ENCODE results near the gene CBX1.
"Not testable (repeated sequence)": the region's sequence is repeated elsewhere in the genome, so short reads cannot be mapped to it uniquely, and the experiment has no call there.

CBX1 gene

GRCh38 chr17:48070195-48070594 lies 31.1 kb downstream of the CBX1 start:
- Histone ChIP-seq H4K20me1 (ENCODE audit: insufficient read depth, low read length) (no peaks in the 10 kb centered on the region), H2AFZ (ENCODE audit: low read length) (no peak overlapping the region), H3K27ac (ENCODE audit: low read length) (no peak overlapping the region), H3F3A (ENCODE audit: insufficient read depth, low read length) (0 out of 2 replicates have a peak, but pooled peaks cover 8% of the 10 kb centered on the region), H3K9me3 (replicated peaks; ENCODE audit: insufficient read depth, low read length) (no peaks in the 10 kb centered on the region), H3K9me2 (replicated peaks; ENCODE audit: insufficient read depth, low read length) (no peaks in the 10 kb centered on the region), H3K4me1 (ENCODE audit: low read length) (no peaks in the 10 kb centered on the region), H3K36me3 (replicated peaks; ENCODE audit: insufficient read depth, low read length) (0 out of 2 replicates have a peak, but pooled peaks cover 3% of the 10 kb centered on the region), H3K4me3 (ENCODE audit: low read length) (no peak overlapping the region), H3K27me3 (replicated peaks; ENCODE audit: insufficient read depth, low read length) (no peaks in the 10 kb centered on the region), H3K9ac (ENCODE audit: low read length) (no peak overlapping the region), H3K4me2 (ENCODE audit: low read depth, low read length) (no peak overlapping the region), H3K79me2 (ENCODE audit: low read length) (peaks cover 3% of the 10 kb centered on the region; the same call in 1 of the 2 replicates)
- TF ChIP-seq EZH2 (optimal IDR thresholded peaks at IDR 0.05; ENCODE audit: low read depth, low read length) (no peak), CTCF (IDR thresholded peaks at IDR 0.05; ENCODE audit: low read length) (no peak), EZH2phosphoT487 (IDR thresholded peaks at IDR 0.05; ENCODE audit: low read length) (no peak)
- DNase-seq: no peak

DNA sequence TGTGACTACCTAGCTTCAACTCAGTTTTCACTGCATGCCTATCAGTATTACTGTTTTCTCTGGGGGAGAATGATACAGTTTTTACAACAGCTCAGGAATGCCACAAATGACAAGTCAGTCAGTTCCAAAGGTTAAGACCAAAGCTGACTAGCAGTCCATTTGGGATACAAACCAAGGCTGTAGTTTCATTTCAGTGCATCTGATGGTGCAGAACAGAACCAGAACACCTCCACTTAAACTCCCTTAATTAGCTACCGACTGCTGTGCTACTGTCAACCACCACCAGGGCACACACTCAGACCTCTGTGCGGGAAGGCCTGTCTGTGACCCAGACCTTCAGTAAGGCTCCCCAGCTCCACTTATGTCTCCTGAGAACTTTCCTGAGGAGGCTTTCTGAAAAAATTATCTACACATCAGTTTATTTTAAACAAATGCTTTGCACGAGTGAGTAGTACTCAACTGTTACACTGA lies 32.8 kb downstream of the CBX1 start:
- Histone ChIP-seq H3K9me2 (replicated peaks; ENCODE audit: insufficient read depth, low read length) (no peaks in the 10 kb centered on the region), H2AFZ (ENCODE audit: low read length) (no peak overlapping the region), H3K4me3 (ENCODE audit: low read length) (no peak overlapping the region), H3F3A (ENCODE audit: insufficient read depth, low read length) (peaks cover 7% of the 10 kb centered on the region; the same call in 1 of the 2 replicates), H3K4me1 (ENCODE audit: low read length) (peaks cover 3% of the 10 kb centered on the region), H3K79me2 (ENCODE audit: low read length) (peaks cover 9% of the 10 kb centered on the region), H3K9me3 (replicated peaks; ENCODE audit: insufficient read depth, low read length) (no peaks in the 10 kb centered on the region), H3K36me3 (replicated peaks; ENCODE audit: insufficient read depth, low read length) (0 out of 2 replicates have a peak, but pooled peaks cover 3% of the 10 kb centered on the region), H3K27me3 (replicated peaks; ENCODE audit: insufficient read depth, low read length) (no peaks in the 10 kb centered on the region), H4K20me1 (ENCODE audit: insufficient read depth, low read length) (no peaks in the 10 kb centered on the region), H3K9ac (ENCODE audit: low read length) (no peak overlapping the region), H3K27ac (ENCODE audit: low read length) (no peak overlapping the region), H3K4me2 (ENCODE audit: low read depth, low read length) (no peak overlapping the region)
- no peak for DNase-seq
- peak; percentile 38 for TF ChIP-seq CTCF (IDR thresholded peaks at IDR 0.05; ENCODE audit: low read length)
- TF ChIP-seq EZH2phosphoT487 (IDR thresholded peaks at IDR 0.05; ENCODE audit: low read length): no peak

DNA sequence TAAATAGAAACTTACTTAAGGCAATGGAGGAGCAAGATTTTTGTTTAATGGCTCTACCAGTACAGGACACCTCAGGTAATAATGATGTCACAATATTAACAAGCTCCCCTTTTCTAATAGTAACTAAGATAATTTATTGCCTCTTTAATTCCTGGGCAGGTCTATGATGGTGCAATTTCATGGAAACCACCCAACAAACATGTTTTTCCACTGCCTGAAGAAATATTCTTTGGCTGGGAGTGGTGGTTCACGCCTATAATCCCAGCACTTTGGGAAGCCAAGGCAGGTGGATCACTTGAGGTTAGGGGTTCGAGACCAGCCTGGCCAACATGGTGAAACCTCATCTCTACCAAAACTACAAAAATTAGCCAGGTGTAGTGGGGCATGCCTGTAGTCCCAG lies 33.5 kb downstream of the CBX1 start:
- not testable (repeated sequence) for DNase-seq; H2AFZ ChIP-seq (ENCODE audit: low read length); H3K4me2 ChIP-seq (ENCODE audit: low read depth, low read length); H3K4me3 ChIP-seq (ENCODE audit: low read length); H3K79me2 ChIP-seq (ENCODE audit: low read length); H3K27me3 ChIP-seq (replicated peaks; ENCODE audit: insufficient read depth, low read length); H3K9me3 ChIP-seq (replicated peaks; ENCODE audit: insufficient read depth, low read length); H3K9ac ChIP-seq (ENCODE audit: low read length); H3F3A ChIP-seq (ENCODE audit: insufficient read depth, low read length); H3K27ac ChIP-seq (ENCODE audit: low read length); H3K4me1 ChIP-seq (ENCODE audit: low read length); H3K9me2 ChIP-seq (replicated peaks; ENCODE audit: insufficient read depth, low read length); H3K36me3 ChIP-seq (replicated peaks; ENCODE audit: insufficient read depth, low read length); H4K20me1 ChIP-seq (ENCODE audit: insufficient read depth, low read length)

DNA sequence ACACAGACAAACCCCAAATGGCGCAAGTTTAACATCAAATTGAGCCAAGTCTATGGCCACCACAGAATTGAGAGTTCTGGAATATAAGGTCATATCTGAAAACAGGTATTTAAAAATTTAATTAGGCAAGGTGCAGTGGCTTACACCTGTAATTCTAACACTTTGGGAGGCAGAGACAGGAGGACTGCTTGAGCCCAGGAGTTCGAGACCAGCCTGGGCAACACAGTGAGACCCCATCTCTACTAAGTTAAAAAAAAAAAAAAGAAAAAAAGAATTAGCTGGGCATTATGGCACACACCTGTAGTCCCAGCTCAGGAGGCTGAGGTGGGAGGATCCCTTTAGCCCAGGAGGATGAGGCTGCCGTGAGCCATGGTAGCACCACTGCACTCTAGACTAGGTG lies 34.0 kb downstream of the CBX1 start:
- Histone ChIP-seq H3K9ac (ENCODE audit: low read length) (no peak overlapping the region), H3K4me3 (ENCODE audit: low read length) (no peak overlapping the region), H2AFZ (ENCODE audit: low read length) (no peak overlapping the region), H3K79me2 (ENCODE audit: low read length) (peaks cover 9% of the 10 kb centered on the region), H3K9me3 (replicated peaks; ENCODE audit: insufficient read depth, low read length) (no peaks in the 10 kb centered on the region), H3K4me2 (ENCODE audit: low read depth, low read length) (no peak overlapping the region), H4K20me1 (ENCODE audit: insufficient read depth, low read length) (no peaks in the 10 kb centered on the region), H3K4me1 (ENCODE audit: low read length) (peaks cover 3% of the 10 kb centered on the region), H3K27ac (ENCODE audit: low read length) (no peak overlapping the region), H3K36me3 (replicated peaks; ENCODE audit: insufficient read depth, low read length) (no peaks in the 10 kb centered on the region), H3K27me3 (replicated peaks; ENCODE audit: insufficient read depth, low read length) (no peaks in the 10 kb centered on the region), H3K9me2 (replicated peaks; ENCODE audit: insufficient read depth, low read length) (no peaks in the 10 kb centered on the region), H3F3A (ENCODE audit: insufficient read depth, low read length) (peaks cover 10% of the 10 kb centered on the region; the same call in 1 of the 2 replicates)
- TF ChIP-seq EZH2phosphoT487 (IDR thresholded peaks at IDR 0.05; ENCODE audit: low read length): no peak
- TF ChIP-seq CTCF (IDR thresholded peaks at IDR 0.05; ENCODE audit: low read length): no peak
- TF ChIP-seq EZH2 (optimal IDR thresholded peaks at IDR 0.05; ENCODE audit: low read depth, low read length): no peak
- DNase-seq: no peak
